Measurements from ENCODE around the gene ANGEL2. TPM values are rescaled to one million over a fixed set of nuclear protein-coding genes. Genes with fewer than 3 reads are reported as not detected.

The ANGEL2 gene
- total RNA-seq, 2 experiments from 2014 or later, result 40.1 to 42.7 TPM

DNA sequence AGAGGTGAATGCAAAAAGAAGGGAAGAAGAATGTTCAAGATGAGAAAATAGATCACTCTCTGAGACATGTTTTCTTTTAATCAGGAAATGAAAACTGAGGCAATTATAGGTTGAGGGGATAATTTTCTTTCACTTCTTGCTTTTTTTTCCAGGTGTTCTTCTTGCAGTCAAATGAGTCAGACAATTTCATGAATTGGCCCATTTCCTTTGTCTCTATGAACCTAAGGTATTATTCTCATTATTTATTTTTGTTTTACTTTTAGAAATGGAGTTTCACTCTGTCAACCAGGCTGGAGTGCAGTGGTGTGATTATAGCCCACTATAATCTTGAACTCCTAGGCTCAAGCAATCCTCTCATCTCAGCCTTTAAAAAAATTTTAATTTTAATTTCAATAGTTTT is 68.8 kb downstream of the ANGEL2 start:
- no TSS peak for BruUV-seq (replicated peaks)
- Histone ChIP-seq H3K79me2 (ENCODE audit: insufficient read depth, low read depth, low read length) (no peaks in the 10 kb centered on the region), H3K4me3 (ENCODE audit: low read depth, low read length, poor library complexity, severe bottlenecking) (peak overlapping the region; percentile 53), H2AFZ (ENCODE audit: low read length) (peak overlapping the region; percentile 62; the same call in 1 of the 2 replicates), H3K27ac (ENCODE audit: low read depth, low read length, poor library complexity, severe bottlenecking) (peak overlapping the region; percentile 93), H3K9me3 (ENCODE audit: low read length) (peaks cover 9% of the 10 kb centered on the region; the same call in 1 of the 2 replicates), H3K4me1 (ENCODE audit: insufficient read depth, low read length, poor library complexity, severe bottlenecking) (peaks cover 85% of the 10 kb centered on the region), H3K9me2 (ENCODE audit: insufficient read depth, low read length) (no peaks in the 10 kb centered on the region), H3K4me2 (ENCODE audit: low read length) (peak overlapping the region; percentile 92), H3K36me3 (ENCODE audit: insufficient read depth, low read length) (no peaks in the 10 kb centered on the region), H4K20me1 (ENCODE audit: insufficient read depth, low read length) (no peaks in the 10 kb centered on the region)
- CTCF ChIA-PET (ENCODE audit: unreplicated experiment), result no interaction called here
- intact Hi-C loops (cut with micrococcal nuclease; ENCODE audit: unreplicated experiment), result no loop called here
- POLR2A ChIA-PET, result interaction anchor here (1.1 kb wide), 1 partner anchor 156 kb away, joined by 3 read pairs; no protein-coding TSS in a partner anchor
- TF ChIP-seq, protein P1, sequence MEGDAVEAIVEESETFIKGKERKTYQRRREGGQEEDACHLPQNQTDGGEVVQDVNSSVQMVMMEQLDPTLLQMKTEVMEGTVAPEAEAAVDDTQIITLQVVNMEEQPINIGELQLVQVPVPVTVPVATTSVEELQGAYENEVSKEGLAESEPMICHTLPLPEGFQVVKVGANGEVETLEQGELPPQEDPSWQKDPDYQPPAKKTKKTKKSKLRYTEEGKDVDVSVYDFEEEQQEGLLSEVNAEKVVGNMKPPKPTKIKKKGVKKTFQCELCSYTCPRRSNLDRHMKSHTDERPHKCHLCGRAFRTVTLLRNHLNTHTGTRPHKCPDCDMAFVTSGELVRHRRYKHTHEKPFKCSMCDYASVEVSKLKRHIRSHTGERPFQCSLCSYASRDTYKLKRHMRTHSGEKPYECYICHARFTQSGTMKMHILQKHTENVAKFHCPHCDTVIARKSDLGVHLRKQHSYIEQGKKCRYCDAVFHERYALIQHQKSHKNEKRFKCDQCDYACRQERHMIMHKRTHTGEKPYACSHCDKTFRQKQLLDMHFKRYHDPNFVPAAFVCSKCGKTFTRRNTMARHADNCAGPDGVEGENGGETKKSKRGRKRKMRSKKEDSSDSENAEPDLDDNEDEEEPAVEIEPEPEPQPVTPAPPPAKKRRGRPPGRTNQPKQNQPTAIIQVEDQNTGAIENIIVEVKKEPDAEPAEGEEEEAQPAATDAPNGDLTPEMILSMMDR (conservative IDR thresholded peaks at IDR 0.05; ENCODE audit: low read length), result no peak
- TF ChIP-seq EZH2phosphoT487 (IDR thresholded peaks at IDR 0.05; ENCODE audit: borderline replicate concordance, low read depth, low read length), result no peak
- peak; percentile 73 for DNase-seq (ENCODE audit: low spot score)

DNA sequence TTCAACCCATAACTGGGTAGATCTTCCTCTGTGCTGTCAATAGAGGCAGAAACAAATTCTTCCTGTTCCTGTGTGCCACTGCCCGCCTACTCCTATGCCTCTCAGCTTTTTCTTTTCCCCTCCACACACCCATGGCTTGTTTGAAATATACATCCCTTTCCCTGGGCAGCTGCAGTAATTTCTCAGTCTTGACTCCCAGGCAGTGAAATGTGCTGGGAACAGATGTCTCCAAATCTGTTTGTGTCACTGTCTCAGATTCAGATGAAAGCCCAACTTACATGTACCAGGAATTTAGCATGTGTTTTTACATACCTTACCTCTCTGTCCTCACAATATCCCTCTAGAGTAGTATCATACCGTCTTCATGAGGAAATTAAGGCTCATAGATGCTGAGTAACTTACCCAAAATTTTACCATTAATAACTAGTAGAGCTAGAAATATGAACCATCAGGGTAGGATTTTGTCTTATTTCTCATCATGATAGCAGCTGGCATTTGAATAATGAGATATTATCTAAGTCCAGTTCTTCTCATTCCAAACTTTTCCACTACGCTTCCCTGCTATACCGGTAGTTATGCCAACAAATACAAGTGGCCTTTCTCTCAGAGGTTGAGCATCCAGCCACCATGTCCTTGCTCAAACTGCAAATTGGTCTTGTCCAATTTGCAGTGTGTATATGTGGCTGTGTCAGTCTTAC is 70.1 kb downstream of the ANGEL2 start:
- Histone ChIP-seq H3K36me3 (ENCODE audit: insufficient read depth, low read length) (no peaks in the 10 kb centered on the region), H3K27ac (ENCODE audit: low read depth, low read length, poor library complexity, severe bottlenecking) (peak overlapping the region; percentile 93), H3K4me2 (ENCODE audit: low read length) (peak overlapping the region; percentile 92), H3K9me2 (ENCODE audit: insufficient read depth, low read length) (no peaks in the 10 kb centered on the region), H4K20me1 (ENCODE audit: insufficient read depth, low read length) (no peaks in the 10 kb centered on the region), H3K4me1 (ENCODE audit: insufficient read depth, low read length, poor library complexity, severe bottlenecking) (peaks cover 83% of the 10 kb centered on the region), H3K9me3 (ENCODE audit: low read length) (peaks cover 9% of the 10 kb centered on the region; the same call in 1 of the 2 replicates), H3K4me3 (ENCODE audit: low read depth, low read length, poor library complexity, severe bottlenecking) (peak overlapping the region; percentile 53), H3K79me2 (ENCODE audit: insufficient read depth, low read depth, low read length) (no peaks in the 10 kb centered on the region), H2AFZ (ENCODE audit: low read length) (peak overlapping the region; percentile 62)
- TF ChIP-seq, protein P1 (conservative IDR thresholded peaks at IDR 0.05; ENCODE audit: low read length), result no peak
- intact Hi-C loops (cut with micrococcal nuclease; ENCODE audit: unreplicated experiment), result loop anchor here (2.0 kb wide), 1 partner anchor 151 kb away; no protein-coding TSS in a partner anchor
- ChIA-PET POLR2A (interaction anchor here (1.1 kb wide), 2 partner anchors 69 to 155 kb away, joined by 3 to 4 read pairs; no protein-coding TSS in a partner anchor), CTCF (ENCODE audit: unreplicated experiment) (no interaction called here)
- BruUV-seq (replicated peaks), result no TSS peak
- DNase-seq (ENCODE audit: low spot score), result no peak

DNA sequence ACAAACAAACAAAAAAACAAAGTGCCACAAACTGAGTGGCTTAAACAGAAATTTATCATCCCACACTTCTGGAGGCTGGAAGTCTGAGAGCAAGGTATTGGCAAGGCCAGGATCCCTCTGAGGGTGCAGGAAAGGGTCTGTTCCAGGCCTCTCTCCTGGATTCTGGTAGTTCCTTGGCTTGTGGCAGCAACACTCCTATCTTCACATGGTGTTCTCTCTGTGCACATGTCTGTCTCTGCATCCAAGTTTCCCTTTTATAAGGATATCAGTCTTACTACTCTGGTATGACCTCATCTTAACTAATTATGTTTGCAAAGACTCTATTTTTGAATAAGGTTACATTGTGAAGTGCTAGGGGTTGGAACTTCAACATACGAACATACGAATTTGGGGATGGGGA is 70.6 kb downstream of the ANGEL2 start:
- Histone ChIP-seq H3K9me2 (ENCODE audit: insufficient read depth, low read length) (no peaks in the 10 kb centered on the region), H4K20me1 (ENCODE audit: insufficient read depth, low read length) (no peaks in the 10 kb centered on the region), H2AFZ (ENCODE audit: low read length) (peak overlapping the region; percentile 62), H3K36me3 (ENCODE audit: insufficient read depth, low read length) (no peaks in the 10 kb centered on the region), H3K4me2 (ENCODE audit: low read length) (peak overlapping the region; percentile 92), H3K4me1 (ENCODE audit: insufficient read depth, low read length, poor library complexity, severe bottlenecking) (peaks cover 82% of the 10 kb centered on the region), H3K4me3 (ENCODE audit: low read depth, low read length, poor library complexity, severe bottlenecking) (no peak overlapping the region), H3K79me2 (ENCODE audit: insufficient read depth, low read depth, low read length) (no peaks in the 10 kb centered on the region), H3K27ac (ENCODE audit: low read depth, low read length, poor library complexity, severe bottlenecking) (peak overlapping the region; percentile 93), H3K9me3 (ENCODE audit: low read length) (peaks cover 9% of the 10 kb centered on the region; the same call in 1 of the 2 replicates)
- CTCF ChIA-PET (ENCODE audit: unreplicated experiment), result no interaction called here
- DNase-seq (ENCODE audit: low spot score), result no peak
- no TSS peak for BruUV-seq (replicated peaks)
- no peak for TF ChIP-seq EZH2phosphoT487 (IDR thresholded peaks at IDR 0.05; ENCODE audit: borderline replicate concordance, low read depth, low read length)
- TF ChIP-seq, protein P1 (conservative IDR thresholded peaks at IDR 0.05; ENCODE audit: low read length), result no peak
- intact Hi-C loops (cut with micrococcal nuclease; ENCODE audit: unreplicated experiment), result loop anchor here (2.0 kb wide), 1 partner anchor 150 kb away; no protein-coding TSS in a partner anchor
- POLR2A ChIA-PET, result no interaction called here

All from OCI-LY7 (cell line).